Peyer's patch (tissue), 4 donors: ENCODE data around the gene FBXO39.

Source experiments
- CTCF ChIP-seq, 6 experiments: fragments of 450-650 bp in 4 of 6; fragments of 200-600 bp in 2 of 6; sonication (generic) in 1 of 6; IDR thresholded peaks; one replicate each; pipeline ENCODE4 v1.5.1; 2017 to 2019; ENCODE audit warnings: antibody characterized with exemption in 6 of 6, mild to moderate bottlenecking in 3 of 6, moderate library complexity in 1 of 6
- POLR2A ChIP-seq, 2 donors: fragments of 450-650 bp; IDR thresholded peaks; one replicate each; pipeline ENCODE4 v1.5.1; 2017; ENCODE audit warnings: antibody characterized with exemption in 2 of 2, mild to moderate bottlenecking in 2 of 2, moderate library complexity in 2 of 2

DNA sequence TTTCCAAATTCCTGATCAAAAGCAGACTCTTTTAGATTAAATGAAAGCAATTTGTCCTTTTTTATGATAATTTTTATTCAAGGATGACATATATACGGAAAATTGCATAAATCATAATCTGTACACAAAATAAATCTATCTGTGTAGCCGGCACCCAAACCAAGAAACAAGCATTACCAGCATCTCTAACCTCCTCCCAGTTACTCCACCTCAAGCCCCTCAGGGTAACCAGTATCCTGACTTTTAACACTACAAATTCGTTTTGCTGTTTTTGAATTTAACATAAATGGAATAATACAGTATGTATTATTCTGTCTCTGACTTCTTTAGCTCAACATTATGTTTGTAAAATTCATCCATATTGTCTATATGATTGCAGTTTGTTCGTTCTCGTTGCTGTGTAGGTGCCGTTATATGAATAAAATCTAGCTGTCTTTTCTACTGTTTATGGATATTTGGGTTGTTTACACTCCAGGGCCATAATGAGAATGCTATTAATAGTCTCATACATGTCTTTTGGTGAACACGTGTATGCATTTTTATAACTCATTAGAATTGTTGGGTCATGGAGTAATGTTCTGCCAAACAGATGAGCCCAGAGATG is 54.5 kb downstream of the FBXO39 start:
- no peak for TF ChIP-seq CTCF (IDR thresholded peaks at IDR 0.05)
- TF ChIP-seq POLR2A (IDR thresholded peaks at IDR 0.05): no peak
